Natural killer cell treated with Interleukin-12 subunit alpha and Interleukin-12 subunit beta and Interleukin-15 and Interleukin-18, amount 100 ng/mL, for 72 hours (primary cell): ENCODE results near the gene BMF. TPM values are rescaled to one million over a fixed set of nuclear protein-coding genes. Genes with fewer than 3 reads are reported as not detected.
A peak's percentile ranks its signal among the peaks of the same experiment; 100 is the strongest.

Experiments
- ATAC-seq, 2 donors: fragments of 150-1000 bp; cut with Tn5 transposase in 1 of 2; sonication (Bioruptor Pico), chemical (Tn5 transposase) in 1 of 2; 2 replicates each; pipeline ENCODE4 v1.10.0; 2021
- DNase-seq: peaks from one replicate; pipeline ENCODE4 v3.0.0; 2022; ENCODE audit warnings: low spot score
- H3K27ac Mint-ChIP-seq, 2 donors: 1 replicate in 1 of 2; 2 replicates in 1 of 2; pipeline ENCODE4 v1.8.0; 2022; ENCODE audit warnings: mixed read lengths in 2 of 2, mild to moderate bottlenecking in 1 of 2, moderate library complexity in 1 of 2
- H3K27me3 Mint-ChIP-seq, 2 donors: 1 replicate in 1 of 2; 2 replicates in 1 of 2; pipeline ENCODE4 v1.8.0; 2022; ENCODE audit warnings: mixed read lengths in 2 of 2
- H3K36me3 Mint-ChIP-seq: one replicate; pipeline ENCODE4 v1.8.0; 2022; ENCODE audit warnings: mixed read lengths
- H3K4me1 Mint-ChIP-seq, 2 donors: 1 replicate in 1 of 2; 2 replicates in 1 of 2; pipeline ENCODE4 v1.8.0; 2022; ENCODE audit warnings: low read depth in 2 of 2, mixed read lengths in 2 of 2, mild to moderate bottlenecking in 1 of 2
- H3K4me3 Mint-ChIP-seq: one replicate; pipeline ENCODE4 v1.8.0; 2022; ENCODE audit warnings: mixed read lengths
- H3K9me3 Mint-ChIP-seq: 2 replicates; pipeline ENCODE4 v1.8.0; 2022; ENCODE audit warnings: mixed read lengths
- total RNA-seq, 2 donors: library from RNA; stranded (reverse); gene quantifications; one replicate each; pipeline ENCODE4 v1.2.3, GENCODE V29; 2022

The BMF gene
- total RNA-seq, 2 donors from 2014 or later: 1.8 to 4.6 TPM

GRCh38 chr15:40065166-40065565 is 43.5 kb downstream of the BMF start:
- Mint-ChIP-seq H3K27me3 (no peaks in the 10 kb centered on the region), H3K4me3 (no peak overlapping the region), H3K27ac (no peak overlapping the region), H3K4me1 (peaks cover 2 to 8% of the 10 kb centered on the region in 2 donors), H3K36me3 (no peaks in the 10 kb centered on the region), H3K9me3 (no peaks in the 10 kb centered on the region)
- no peak for DNase-seq
- ATAC-seq: no peak

DNA sequence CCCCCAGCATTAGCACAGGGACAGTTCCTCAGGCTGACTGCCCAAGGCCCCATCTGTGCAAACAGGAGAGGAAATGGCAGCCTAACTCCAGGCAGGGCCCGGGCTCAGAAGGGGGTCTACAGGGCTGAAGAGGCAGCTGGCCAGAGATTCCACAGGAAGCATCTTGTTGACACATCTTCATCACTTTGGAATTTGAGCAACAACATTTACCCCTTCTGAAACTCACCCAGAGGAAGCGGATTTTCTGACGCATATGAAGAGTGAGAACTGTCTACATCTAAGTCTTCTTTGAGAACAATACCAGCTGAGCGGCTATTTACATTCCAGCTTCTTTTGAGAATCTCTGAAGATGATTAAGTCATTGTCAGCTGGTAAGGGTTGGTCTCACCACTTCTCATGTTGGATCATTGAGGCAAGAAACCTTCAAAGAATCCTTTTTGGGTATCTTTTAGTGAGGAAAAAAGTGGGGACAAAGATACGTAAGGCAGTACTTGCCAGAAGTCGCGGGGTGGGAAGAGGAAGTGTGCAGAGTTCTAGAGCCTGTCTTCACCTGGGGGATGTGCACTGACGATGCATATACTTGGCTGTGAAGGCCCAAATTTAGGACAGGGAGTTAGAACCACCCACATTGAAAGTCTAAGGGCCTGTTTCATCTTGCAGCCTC is 44.3 kb downstream of the BMF start:
- Mint-ChIP-seq H3K4me3 (no peak overlapping the region), H3K27me3 (no peaks in the 10 kb centered on the region), H3K9me3 (no peaks in the 10 kb centered on the region), H3K4me1 (peaks cover 0 to 13% of the 10 kb centered on the region in 2 donors), H3K36me3 (no peaks in the 10 kb centered on the region), H3K27ac (no peak overlapping the region)
- ATAC-seq (peak in 1 of 2 donors; percentile 34), DNase-seq (no peak)

DNA sequence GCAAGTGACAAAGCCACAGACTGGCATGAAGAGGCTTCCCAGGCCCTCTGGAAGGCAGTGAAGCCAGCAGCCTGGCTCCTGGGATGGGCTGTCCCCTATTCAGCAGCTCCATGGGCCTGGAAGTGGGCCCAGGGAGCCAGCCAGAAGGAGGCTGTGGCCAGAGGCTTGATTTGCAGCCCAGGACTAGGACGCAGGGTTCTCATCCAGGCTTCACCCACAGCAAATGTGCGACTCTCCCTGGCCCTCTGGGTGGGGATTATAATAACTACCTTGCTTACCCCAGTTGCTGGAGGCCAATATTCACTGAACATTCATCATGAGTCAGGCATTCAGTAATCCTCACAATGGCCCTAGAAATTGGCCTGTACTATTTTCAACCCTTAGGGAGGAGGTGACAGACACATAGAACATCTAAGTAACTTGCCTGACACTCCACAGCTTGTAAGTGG is 45.1 kb downstream of the BMF start:
- H3K4me1 Mint-ChIP-seq: peaks cover 3 to 16% of the 10 kb centered on the region in 2 donors
- ATAC-seq: no peak
- H3K27me3 Mint-ChIP-seq: no peaks in the 10 kb centered on the region
- no peak overlapping the region for H3K27ac Mint-ChIP-seq
- no peak overlapping the region for H3K4me3 Mint-ChIP-seq
- no peaks in the 10 kb centered on the region for H3K36me3 Mint-ChIP-seq
- no peak for DNase-seq
- H3K9me3 Mint-ChIP-seq: no peaks in the 10 kb centered on the region

GRCh38 chr15:40062816-40063562 is 45.7 kb downstream of the BMF start:
- ATAC-seq: no peak
- DNase-seq: no peak
- Mint-ChIP-seq H3K27me3 (no peaks in the 10 kb centered on the region), H3K9me3 (no peaks in the 10 kb centered on the region), H3K4me3 (no peak overlapping the region), H3K4me1 (peaks cover 8 to 22% of the 10 kb centered on the region in 2 donors), H3K36me3 (no peaks in the 10 kb centered on the region), H3K27ac (no peak overlapping the region)

DNA sequence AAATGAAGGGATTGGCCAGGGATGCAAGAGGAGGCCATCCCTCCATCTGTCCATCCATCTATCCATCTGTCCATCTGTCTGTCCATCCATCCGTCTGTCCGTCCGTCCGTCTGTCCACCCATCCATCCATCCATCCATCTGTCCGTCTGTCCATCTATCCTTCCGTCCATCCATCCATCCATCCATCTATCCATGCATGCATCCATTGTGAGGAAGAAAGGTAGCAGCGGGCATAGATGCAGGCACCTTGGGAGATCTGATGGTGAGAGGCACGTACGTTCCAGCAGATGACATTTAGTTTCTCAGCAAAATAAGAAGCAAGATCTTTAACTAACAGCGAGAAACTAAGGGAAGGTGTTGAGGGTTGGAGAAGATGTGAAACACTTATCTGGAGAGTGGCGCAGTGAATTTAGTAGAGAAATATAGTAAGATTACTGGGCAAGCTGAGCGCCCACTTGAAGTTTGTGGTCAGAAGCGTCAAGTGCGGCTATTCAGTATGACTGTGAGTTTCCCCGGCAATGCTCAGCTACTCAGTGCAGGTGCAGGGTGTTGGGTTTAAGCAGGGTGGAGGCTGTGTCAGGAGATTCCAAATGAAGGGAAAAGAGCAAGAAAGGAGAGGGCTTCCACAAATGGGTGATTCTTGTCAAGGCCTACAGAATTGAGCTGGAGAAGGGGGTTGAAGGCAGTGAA is 47.3 kb downstream of the BMF start:
- no peak for DNase-seq
- H3K4me3 Mint-ChIP-seq: no peak overlapping the region
- no peaks in the 10 kb centered on the region for H3K27me3 Mint-ChIP-seq
- H3K4me1 Mint-ChIP-seq: peaks cover 12 to 27% of the 10 kb centered on the region in 2 donors
- no peaks in the 10 kb centered on the region for H3K36me3 Mint-ChIP-seq
- ATAC-seq: peak; percentile 88 to 95
- no peak overlapping the region for H3K27ac Mint-ChIP-seq
- H3K9me3 Mint-ChIP-seq: no peaks in the 10 kb centered on the region

- no peak overlapping the region for H3K27ac Mint-ChIP-seq
- H3K36me3 Mint-ChIP-seq: no peaks in the 10 kb centered on the region
- H3K4me1 Mint-ChIP-seq: peaks cover 12 to 27% of the 10 kb centered on the region in 2 donors
- H3K9me3 Mint-ChIP-seq: no peaks in the 10 kb centered on the region
- no peak overlapping the region for H3K4me3 Mint-ChIP-seq
- ATAC-seq (no peak), DNase-seq (no peak)
- no peaks in the 10 kb centered on the region for H3K27me3 Mint-ChIP-seq
Measured at GRCh38 chr15:40060236-40060961, 48.3 kb downstream of the BMF start.

DNA sequence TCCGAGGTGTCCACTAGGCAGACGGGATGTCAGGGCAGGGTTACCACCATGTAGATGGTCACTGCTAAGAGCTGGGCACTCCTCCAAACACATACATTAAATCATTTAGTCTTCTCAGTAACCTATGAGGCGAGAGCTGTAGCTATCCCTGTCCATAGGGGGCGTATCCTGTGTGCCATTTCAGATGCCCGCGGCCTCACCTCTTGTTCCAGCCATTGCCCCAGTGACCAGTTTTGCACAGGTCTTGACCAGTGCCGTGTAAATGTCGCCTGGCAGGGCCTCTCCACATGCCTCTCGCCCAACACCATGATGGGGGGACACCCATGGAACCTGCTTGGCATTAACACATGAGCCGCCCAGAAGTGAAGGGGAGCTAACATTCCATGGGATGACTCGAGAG is 48.9 kb downstream of the BMF start:
- Mint-ChIP-seq H3K27ac (no peak overlapping the region), H3K36me3 (no peaks in the 10 kb centered on the region), H3K9me3 (no peaks in the 10 kb centered on the region), H3K4me3 (no peak overlapping the region), H3K4me1 (peaks cover 17 to 32% of the 10 kb centered on the region in 2 donors), H3K27me3 (no peaks in the 10 kb centered on the region)
- DNase-seq (no peak), ATAC-seq (no peak)

DNA sequence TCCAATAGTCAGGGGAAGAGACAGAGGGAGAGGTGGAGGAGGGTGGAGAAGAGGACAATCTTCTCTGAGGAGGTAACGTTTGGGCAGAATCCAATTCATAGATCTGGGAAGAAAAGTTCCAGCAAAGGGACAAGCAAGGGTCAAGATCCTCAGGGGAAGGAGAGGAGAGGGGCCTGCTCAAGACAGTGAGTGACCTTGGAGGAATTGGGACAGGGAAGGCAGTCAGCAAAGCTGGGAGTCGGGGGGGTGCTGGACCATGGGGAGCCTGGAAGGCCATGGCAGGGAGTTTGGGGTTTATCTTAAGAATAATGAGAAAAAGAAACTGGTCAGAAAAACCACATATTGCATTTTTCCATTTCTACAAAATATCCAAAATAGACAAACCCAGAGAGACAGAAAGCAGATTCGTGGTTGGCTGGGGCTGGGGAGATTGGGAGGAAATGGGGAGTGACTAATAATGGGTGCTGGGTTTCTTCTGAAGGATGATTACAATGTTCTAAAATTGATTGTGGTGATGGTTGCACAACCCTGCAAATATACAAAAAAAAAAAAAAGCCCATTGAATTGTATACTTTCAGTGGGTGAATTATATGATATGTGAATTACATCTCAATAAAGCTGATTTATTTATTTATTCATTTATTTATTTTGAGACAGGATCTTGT is 50.1 kb downstream of the BMF start:
- H3K4me3 Mint-ChIP-seq: peak overlapping the region; percentile 40
- H3K27me3 Mint-ChIP-seq: no peaks in the 10 kb centered on the region
- ATAC-seq (no peak), DNase-seq (no peak)
- no peaks in the 10 kb centered on the region for H3K9me3 Mint-ChIP-seq
- H3K4me1 Mint-ChIP-seq: peaks cover 20 to 34% of the 10 kb centered on the region in 2 donors
- no peaks in the 10 kb centered on the region for H3K36me3 Mint-ChIP-seq
- H3K27ac Mint-ChIP-seq: peak overlapping the region in 1 of 2 donors; percentile 30

- ATAC-seq: no peak
- no peaks in the 10 kb centered on the region for H3K27me3 Mint-ChIP-seq
Measured at GRCh38 chr15:40055576-40056293, 52.9 kb downstream of the BMF start.

DNA sequence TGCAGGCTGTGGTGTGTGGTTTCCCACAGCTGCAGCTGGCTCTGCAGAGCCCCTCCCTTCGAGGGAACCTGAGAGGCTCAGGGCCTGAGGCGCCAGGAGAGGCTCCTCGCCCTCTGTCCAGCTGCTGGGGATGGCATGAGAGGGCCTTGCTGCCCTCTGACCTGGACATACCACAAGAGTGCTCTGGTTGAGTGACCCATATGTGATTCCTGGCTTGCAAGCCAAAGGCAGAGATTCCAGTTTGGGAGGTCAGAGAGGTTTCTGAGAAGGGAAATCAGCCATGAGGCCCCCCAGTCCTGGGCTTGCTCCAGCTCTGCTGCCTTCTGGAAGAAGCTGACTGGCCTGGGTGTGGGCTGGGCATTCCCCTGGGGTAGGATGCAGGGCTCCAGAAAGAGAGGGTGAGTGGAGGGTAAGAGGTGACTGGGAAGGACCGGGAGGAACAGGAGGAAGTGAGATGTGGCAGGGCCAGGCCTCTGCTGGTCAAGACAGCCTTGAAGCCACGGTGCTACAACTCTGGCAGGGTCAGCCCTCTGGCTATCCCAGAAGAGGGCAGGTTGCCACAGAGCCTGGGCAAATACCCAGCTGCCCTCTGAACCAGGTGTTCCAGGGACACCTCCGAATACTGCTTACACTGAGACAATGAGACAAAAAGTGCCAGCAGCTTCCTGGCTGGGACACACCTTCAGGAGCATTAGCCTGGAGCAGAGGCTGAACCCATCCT is 53.7 kb downstream of the BMF start:
- Mint-ChIP-seq H3K4me3 (no peak overlapping the region), H3K36me3 (no peaks in the 10 kb centered on the region), H3K27me3 (no peaks in the 10 kb centered on the region), H3K4me1 (peaks cover 33 to 42% of the 10 kb centered on the region in 2 donors), H3K9me3 (peaks cover 3% of the 10 kb centered on the region), H3K27ac (no peak overlapping the region)
- peak in 1 of 2 donors; percentile 20 for ATAC-seq
- DNase-seq: no peak

More at GRCh38 chr15:40055576-40056293, 52.9 kb downstream of the BMF start:
- peaks cover 25 to 37% of the 10 kb centered on the region in 2 donors for H3K4me1 Mint-ChIP-seq
- H3K9me3 Mint-ChIP-seq: no peaks in the 10 kb centered on the region
- no peak overlapping the region for H3K27ac Mint-ChIP-seq
- no peak overlapping the region for H3K4me3 Mint-ChIP-seq
- no peak for DNase-seq
- no peaks in the 10 kb centered on the region for H3K36me3 Mint-ChIP-seq

DNA sequence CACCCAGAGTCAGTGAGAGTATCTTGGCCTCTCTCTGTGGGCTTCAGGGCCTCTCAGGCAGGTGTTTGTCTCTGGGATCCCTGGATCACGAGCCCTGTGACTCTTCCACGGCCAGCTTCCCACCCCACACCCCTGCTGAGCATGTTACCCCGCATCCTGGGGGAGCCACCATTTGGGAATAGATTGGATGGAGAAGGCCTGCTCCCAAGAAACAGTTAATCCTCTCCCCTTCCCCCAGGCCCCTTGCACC is 54.1 kb downstream of the BMF start:
- Mint-ChIP-seq H3K36me3 (no peaks in the 10 kb centered on the region), H3K27me3 (no peaks in the 10 kb centered on the region), H3K4me1 (peaks cover 37 to 43% of the 10 kb centered on the region in 2 donors), H3K4me3 (no peak overlapping the region), H3K9me3 (peaks cover 3% of the 10 kb centered on the region), H3K27ac (no peak overlapping the region)
- DNase-seq: no peak
- ATAC-seq: no peak

- no peak overlapping the region for H3K4me3 Mint-ChIP-seq
- H3K27me3 Mint-ChIP-seq: no peaks in the 10 kb centered on the region
- no peak for DNase-seq
- H3K4me1 Mint-ChIP-seq: peaks cover 43 to 46% of the 10 kb centered on the region in 2 donors
- peaks cover 3% of the 10 kb centered on the region for H3K9me3 Mint-ChIP-seq
- peak; percentile 30 to 49 for ATAC-seq
- no peaks in the 10 kb centered on the region for H3K36me3 Mint-ChIP-seq
- peak overlapping the region in 1 of 2 donors; percentile 37 for H3K27ac Mint-ChIP-seq
Measured at GRCh38 chr15:40053831-40054604, 54.7 kb downstream of the BMF start.
